HepG2 (cell line): ENCODE data around the gene NEDD8. TPM values are rescaled to one million over a fixed set of nuclear protein-coding genes. Genes with fewer than 3 reads are reported as not detected.

Experiments used
- ATF7-NPFF ChIP-seq: sonication (generic); formaldehyde crosslinking; IDR thresholded peaks from 2 replicates; pipeline ENCODE4 v1.8.1; 2023; ENCODE audit warnings: mild to moderate bottlenecking, low read depth, missing genetic modification reagents, moderate library complexity
- GABPB1 ChIP-seq: IDR thresholded peaks from 2 replicates; pipeline ENCODE4 v1.6.1; 2016; ENCODE audit warnings: mild to moderate bottlenecking, missing genetic modification reagents, moderate library complexity, missing compliant biosample characterization
- GZF1 ChIP-seq: sonication (generic); formaldehyde crosslinking; IDR thresholded peaks from 2 replicates; pipeline ENCODE4 v1.5.1; 2020; ENCODE audit warnings: mild to moderate bottlenecking, missing genetic modification reagents
- HHEX ChIP-seq: IDR thresholded peaks from 2 replicates; pipeline ENCODE4 v1.6.1; 2016; ENCODE audit warnings: control low read depth
- IRX3 ChIP-seq: sonication (generic); formaldehyde crosslinking; IDR thresholded peaks from 2 replicates; pipeline ENCODE4 v1.8.1; 2023; ENCODE audit warnings: mild to moderate bottlenecking, low read depth, missing genetic modification reagents, borderline replicate concordance
- KLF12 ChIP-seq: sonication (generic); formaldehyde crosslinking; IDR thresholded peaks from 2 replicates; pipeline ENCODE4 v1.4.0; 2020; ENCODE audit warnings: missing genetic modification reagents, borderline replicate concordance
- MBD4 ChIP-seq: IDR thresholded peaks from 2 replicates; pipeline ENCODE4 v1.6.1; 2012; ENCODE audit warnings: low read length, inconsistent platforms, borderline replicate concordance
- MTA1 ChIP-seq: sonication (generic); formaldehyde crosslinking; IDR thresholded peaks from 2 replicates; pipeline ENCODE4 v1.4.0; 2020; ENCODE audit warnings: missing genetic modification reagents, mild to moderate bottlenecking, borderline replicate concordance
- NCOR1 ChIP-seq: fragments of 200-600 bp; sonication (generic); IDR thresholded peaks from 2 replicates; pipeline ENCODE4 v1.7.0; 2017; ENCODE audit warnings: antibody characterized with exemption, low read length, borderline replicate concordance
- NR0B2 ChIP-seq: sonication (generic); formaldehyde crosslinking; IDR thresholded peaks from 2 replicates; pipeline ENCODE4 v1.4.0; 2020; ENCODE audit warnings: mild to moderate bottlenecking, missing genetic modification reagents
- PITX1 ChIP-seq: sonication (generic); formaldehyde crosslinking; IDR thresholded peaks from 2 replicates; pipeline ENCODE4 v1.5.1; 2020; ENCODE audit warnings: mild to moderate bottlenecking, missing genetic modification reagents
- RXRA ChIP-seq: sonication (generic); formaldehyde crosslinking; IDR thresholded peaks from 2 replicates; pipeline ENCODE4 v1.5.1; 2020; ENCODE audit warnings: missing genetic modification reagents
- SAFB2 ChIP-seq: sonication (generic); formaldehyde crosslinking; IDR thresholded peaks from 2 replicates; pipeline ENCODE4 v1.5.1; 2020; ENCODE audit warnings: missing genetic modification reagents, low read depth, mild to moderate bottlenecking, borderline replicate concordance
- SALL1 ChIP-seq: sonication (generic); formaldehyde crosslinking; IDR thresholded peaks from 2 replicates; pipeline ENCODE4 v1.8.0; 2022; ENCODE audit warnings: mild to moderate bottlenecking, missing genetic modification reagents
- SNAPC5 ChIP-seq: sonication (generic); formaldehyde crosslinking; IDR thresholded peaks from 2 replicates; pipeline ENCODE4 v1.8.1; 2023; ENCODE audit warnings: mild to moderate bottlenecking, missing genetic modification reagents, borderline replicate concordance
- SP4 ChIP-seq: sonication (generic); formaldehyde crosslinking; IDR thresholded peaks from 2 replicates; pipeline ENCODE4 v1.8.1; 2023; ENCODE audit warnings: mild to moderate bottlenecking, missing genetic modification reagents
- TARDBP ChIP-seq: sonication (generic); formaldehyde crosslinking; IDR thresholded peaks from 2 replicates; pipeline ENCODE4 v1.8.0; 2022; ENCODE audit warnings: mild to moderate bottlenecking, missing genetic modification reagents
- TBX2 ChIP-seq: sonication (generic); formaldehyde crosslinking; IDR thresholded peaks from 2 replicates; pipeline ENCODE4 v1.5.0; 2020; ENCODE audit warnings: missing genetic modification reagents, mild to moderate bottlenecking, borderline replicate concordance
- ZBTB42 ChIP-seq: sonication (generic); formaldehyde crosslinking; IDR thresholded peaks from 2 replicates; pipeline ENCODE4 v1.5.0; 2020; ENCODE audit warnings: mild to moderate bottlenecking, missing genetic modification reagents
- ZNF605 ChIP-seq: sonication (generic); formaldehyde crosslinking; IDR thresholded peaks from 2 replicates; pipeline ENCODE4 v1.8.0; 2022; ENCODE audit warnings: mild to moderate bottlenecking, missing genetic modification reagents
- ZNF772 ChIP-seq: sonication (generic); formaldehyde crosslinking; IDR thresholded peaks from 2 replicates; pipeline ENCODE4 v1.5.0; 2020; ENCODE audit warnings: mild to moderate bottlenecking, missing genetic modification reagents
- ZNF781 ChIP-seq: sonication (generic); formaldehyde crosslinking; IDR thresholded peaks from 2 replicates; pipeline ENCODE4 v1.5.1; 2020; ENCODE audit warnings: borderline replicate concordance, mild to moderate bottlenecking, missing genetic modification reagents; ENCODE audit errors: not compliant biosample characterization
- ZSCAN25 ChIP-seq: sonication (generic); formaldehyde crosslinking; IDR thresholded peaks from 2 replicates; pipeline ENCODE4 v1.8.0; 2022; ENCODE audit warnings: mild to moderate bottlenecking, missing genetic modification reagents
- polyA plus RNA-seq, 8 experiments: library from polyadenylated mRNA; depleted of rRNA in 3 of 8; stranded (reverse) in 7 of 8; unstranded in 1 of 8; fragments of >200 nt; fragmentation: Illumina TruSeq in 4 of 8; extraction: Trizol in 4 of 8; gene quantifications; 2 replicates each; pipeline versions ENCODE4 v1.2.1 to v1.2.3, GENCODE V29; 2011 to 2016; ENCODE audit warnings: low read depth in 4 of 8, missing spikeins in 1 of 8, mixed read lengths in 1 of 8; ENCODE audit not compliant: insufficient read depth in 1 of 8
- total RNA-seq, 5 experiments: library from RNA; depleted of rRNA; stranded (reverse); fragments of >200 nt; fragmentation: Illumina TruSeq; extraction: Trizol; gene quantifications; 2 replicates each; pipeline ENCODE4 v1.2.3, GENCODE V29; 2016; ENCODE audit warnings: low read depth in 1 of 5
- TF ChIP-seq, protein P1 (sequence below): sonication (generic); formaldehyde crosslinking; IDR thresholded peaks from 2 replicates; pipeline ENCODE4 v1.4.0; 2020; ENCODE audit warnings: missing genetic modification reagents, mild to moderate bottlenecking, borderline replicate concordance
- TF ChIP-seq, protein P2 (sequence below): sonication (generic); formaldehyde crosslinking; IDR thresholded peaks from 2 replicates; pipeline ENCODE4 v1.8.0; 2022; ENCODE audit warnings: mild to moderate bottlenecking, missing genetic modification reagents

The NEDD8 gene
- total and polyA plus RNA-seq, 2 of the 13 experiments (the other 11 are each of a cell fraction or from before 2014, with no cell fraction given), result 535 to 713 TPM

GRCh38 chr14:24255931-24256711, 24.0 kb upstream of the NEDD8 start (continued):
- TF ChIP-seq GABPB1, result 0 out of 2 replicates have a peak, but pooled peaks have one; percentile 12
- TF ChIP-seq NR0B2 (CRISPR knock-in tag), result 0 out of 2 replicates have a peak, but pooled peaks have one; percentile 51
- TF ChIP-seq SALL1, result peak; percentile 76
- no peak for TF ChIP-seq MBD4
- TF ChIP-seq TBX2, result peak; percentile 53; the same call in 1 of the 2 replicates
- peak; percentile 71 for TF ChIP-seq RXRA
- no peak for TF ChIP-seq ZSCAN25 (CRISPR knock-in tag)
- peak; percentile 55; the same call in 1 of the 2 replicates for TF ChIP-seq ZNF772
- TF ChIP-seq, protein P1, sequence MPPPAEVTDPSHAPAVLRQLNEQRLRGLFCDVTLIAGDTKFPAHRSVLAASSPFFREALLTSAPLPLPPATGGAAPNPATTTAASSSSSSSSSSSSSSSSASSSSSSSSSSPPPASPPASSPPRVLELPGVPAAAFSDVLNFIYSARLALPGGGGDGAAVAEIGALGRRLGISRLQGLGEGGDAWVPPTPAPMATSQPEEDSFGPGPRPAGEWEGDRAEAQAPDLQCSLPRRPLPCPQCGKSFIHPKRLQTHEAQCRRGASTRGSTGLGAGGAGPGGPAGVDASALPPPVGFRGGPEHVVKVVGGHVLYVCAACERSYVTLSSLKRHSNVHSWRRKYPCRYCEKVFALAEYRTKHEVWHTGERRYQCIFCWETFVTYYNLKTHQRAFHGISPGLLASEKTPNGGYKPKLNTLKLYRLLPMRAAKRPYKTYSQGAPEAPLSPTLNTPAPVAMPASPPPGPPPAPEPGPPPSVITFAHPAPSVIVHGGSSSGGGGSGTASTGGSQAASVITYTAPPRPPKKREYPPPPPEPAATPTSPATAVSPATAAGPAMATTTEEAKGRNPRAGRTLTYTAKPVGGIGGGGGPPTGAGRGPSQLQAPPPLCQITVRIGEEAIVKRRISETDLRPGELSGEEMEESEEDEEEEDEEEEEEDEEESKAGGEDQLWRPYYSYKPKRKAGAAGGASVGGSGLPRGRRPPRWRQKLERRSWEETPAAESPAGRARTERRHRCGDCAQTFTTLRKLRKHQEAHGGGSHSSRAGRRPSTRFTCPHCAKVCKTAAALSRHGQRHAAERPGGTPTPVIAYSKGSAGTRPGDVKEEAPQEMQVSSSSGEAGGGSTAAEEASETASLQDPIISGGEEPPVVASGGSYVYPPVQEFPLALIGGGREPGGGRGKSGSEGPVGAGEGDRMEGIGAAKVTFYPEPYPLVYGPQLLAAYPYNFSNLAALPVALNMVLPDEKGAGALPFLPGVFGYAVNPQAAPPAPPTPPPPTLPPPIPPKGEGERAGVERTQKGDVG (CRISPR knock-in tag), result peak; percentile 100
- peak; percentile 82 for TF ChIP-seq ZNF605 (CRISPR knock-in tag)
- peak; percentile 17 for TF ChIP-seq TARDBP
- no peak for TF ChIP-seq ATF7-NPFF (CRISPR knock-in tag)
- TF ChIP-seq IRX3 (CRISPR knock-in tag), result peak; percentile 22; the same call in 1 of the 2 replicates
- 0 out of 2 replicates have a peak, but pooled peaks have one; percentile 33 for TF ChIP-seq PITX1 (CRISPR knock-in tag)
- 0 out of 2 replicates have a peak, but pooled peaks have one; percentile 13 for TF ChIP-seq SP4
- peak; percentile 67 for TF ChIP-seq NCOR1
- no peak for TF ChIP-seq SAFB2 (CRISPR knock-in tag)
- TF ChIP-seq GZF1 (CRISPR knock-in tag), result no peak
- TF ChIP-seq ZNF781 (CRISPR knock-in tag), result no peak
- TF ChIP-seq SNAPC5 (CRISPR knock-in tag), result peak; percentile 29; the same call in 1 of the 2 replicates
- peak; percentile 97; the same call in 1 of the 2 replicates for TF ChIP-seq MTA1 (CRISPR knock-in tag)
- TF ChIP-seq, protein P2, sequence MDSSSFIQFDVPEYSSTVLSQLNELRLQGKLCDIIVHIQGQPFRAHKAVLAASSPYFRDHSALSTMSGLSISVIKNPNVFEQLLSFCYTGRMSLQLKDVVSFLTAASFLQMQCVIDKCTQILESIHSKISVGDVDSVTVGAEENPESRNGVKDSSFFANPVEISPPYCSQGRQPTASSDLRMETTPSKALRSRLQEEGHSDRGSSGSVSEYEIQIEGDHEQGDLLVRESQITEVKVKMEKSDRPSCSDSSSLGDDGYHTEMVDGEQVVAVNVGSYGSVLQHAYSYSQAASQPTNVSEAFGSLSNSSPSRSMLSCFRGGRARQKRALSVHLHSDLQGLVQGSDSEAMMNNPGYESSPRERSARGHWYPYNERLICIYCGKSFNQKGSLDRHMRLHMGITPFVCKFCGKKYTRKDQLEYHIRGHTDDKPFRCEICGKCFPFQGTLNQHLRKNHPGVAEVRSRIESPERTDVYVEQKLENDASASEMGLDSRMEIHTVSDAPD (CRISPR knock-in tag), result peak; percentile 69; the same call in 1 of the 2 replicates
- TF ChIP-seq KLF12 (CRISPR knock-in tag), result no peak
- peak; percentile 91 for TF ChIP-seq HHEX (CRISPR knock-in tag)
- TF ChIP-seq ZBTB42 (CRISPR knock-in tag), result peak; percentile 95
